Measurements from ENCODE around the gene CRK.
A peak's percentile ranks its signal among the peaks of the same experiment; 100 is the strongest.

CRK gene

GRCh38 chr17:1455797-1456599 is at the start of gene CRK:
Gene CRK, minus strand, starts transcription at chr17:1456232. Its CDS starts 115 bp downstream, at chr17:1456117.
- peak; percentile 98 for DNase-seq

DNA sequence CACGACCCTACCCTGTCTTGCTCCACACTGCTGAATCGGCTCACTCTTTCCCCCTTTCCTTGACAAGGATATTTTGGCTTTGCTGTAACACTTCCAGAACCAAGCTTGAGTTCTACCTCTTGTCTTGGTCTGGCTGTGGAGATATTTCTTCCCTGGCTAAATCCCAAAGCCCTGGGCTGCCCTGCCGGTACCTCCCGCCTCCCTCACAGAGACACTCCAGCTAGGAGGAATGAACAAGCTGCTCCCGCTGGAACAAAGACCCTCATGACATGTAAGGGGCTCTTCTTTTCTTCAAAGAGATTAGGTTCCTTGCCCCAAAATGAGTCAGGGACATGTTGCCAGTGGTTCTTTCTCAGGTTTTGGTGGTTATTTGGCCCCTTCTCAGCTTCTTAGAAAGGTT is 49.6 kb upstream of the CRK start:
- DNase-seq, result no peak

DNA sequence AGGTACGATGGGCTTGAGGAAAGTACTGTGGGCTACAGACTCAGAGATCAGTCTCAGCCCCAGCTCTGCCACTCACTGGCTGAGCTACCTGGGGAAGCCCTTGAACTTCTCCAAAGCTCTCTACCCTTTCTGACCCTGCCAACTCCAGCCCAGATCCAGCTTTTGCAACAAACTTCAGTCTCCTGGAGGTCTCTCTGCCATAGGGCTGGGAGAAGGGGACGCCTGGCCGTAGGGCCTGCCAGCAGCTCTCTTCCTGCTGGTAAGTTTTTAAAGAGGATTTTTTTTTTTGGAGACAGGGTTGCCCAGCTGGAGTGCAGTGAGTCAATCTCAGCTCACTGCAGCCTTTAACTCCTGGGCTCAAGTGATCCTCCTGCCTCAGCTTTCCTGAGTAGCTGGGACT is 48.8 kb upstream of the CRK start:
- DNase-seq, result no peak

DNA sequence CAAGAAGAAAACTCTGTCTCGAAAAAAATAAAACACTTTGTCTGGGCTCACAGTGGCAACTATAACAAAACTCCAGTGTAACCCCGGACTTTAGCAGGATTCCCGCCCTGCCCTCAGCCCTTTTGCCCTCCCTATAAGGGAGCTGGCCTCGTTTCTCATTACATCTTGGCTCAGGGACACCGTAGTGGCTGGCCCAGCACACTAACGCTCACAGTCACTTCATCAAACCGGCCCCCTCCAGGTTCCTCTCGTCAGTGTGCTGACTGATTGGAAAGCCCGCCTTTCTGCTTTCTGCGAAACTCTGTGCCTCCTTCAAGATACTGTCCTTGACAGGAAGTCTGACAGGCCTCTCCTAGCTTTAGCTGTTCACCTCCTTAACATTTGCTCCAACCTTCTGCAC is 47.7 kb upstream of the CRK start:
- no peak for DNase-seq

DNA sequence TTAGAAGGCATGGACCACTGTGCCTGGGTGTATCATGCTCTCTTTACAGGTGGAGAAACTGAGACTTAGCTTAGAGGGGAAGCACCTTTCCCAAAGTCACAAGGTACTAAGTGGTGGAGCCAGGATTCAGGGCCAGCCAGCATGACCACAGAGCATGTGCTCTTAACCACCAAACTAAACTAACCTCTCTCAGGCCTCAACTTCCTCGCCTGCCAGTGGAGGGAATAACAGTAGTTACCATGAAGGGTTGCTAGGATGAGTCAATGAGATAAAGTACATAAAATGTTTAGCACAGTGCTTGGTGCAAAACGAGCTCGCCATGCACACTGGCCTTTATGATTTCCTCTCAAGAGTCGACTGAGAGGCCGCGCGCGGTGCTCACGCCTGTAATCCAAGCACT is 42.8 kb upstream of the CRK start:
- DNase-seq, result no peak

DNA sequence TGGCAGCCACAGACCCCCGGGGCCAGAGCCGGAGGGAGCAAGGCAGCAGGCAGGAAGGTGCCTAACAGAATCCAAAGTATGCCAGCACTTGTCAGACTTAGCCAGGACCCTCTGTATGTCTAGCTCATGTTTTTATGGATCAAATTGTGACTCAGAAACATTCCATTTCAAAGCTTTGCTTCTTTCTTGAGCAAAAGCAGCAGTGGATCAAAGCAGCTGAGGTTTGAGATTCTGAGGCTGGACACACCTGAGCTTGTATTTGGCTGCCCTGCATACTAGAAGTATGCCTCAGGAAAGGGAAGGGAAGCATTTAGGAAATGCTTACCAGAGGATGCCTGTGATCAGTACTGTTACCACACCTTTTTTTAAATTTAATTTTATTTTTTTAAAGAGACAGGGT is 42.2 kb upstream of the CRK start:
- DNase-seq, result no peak

- DNase-seq, result no peak
These were observed 41.8 kb upstream of the CRK start for GRCh38 chr17:1497831-1498230.

GRCh38 chr17:1496869-1497268 is 40.8 kb upstream of the CRK start:
- no peak for DNase-seq

GRCh38 chr17:1495265-1495989 is 39.4 kb upstream of the CRK start:
- no peak for DNase-seq

- DNase-seq, result no peak
These were observed 38.8 kb upstream of the CRK start for GRCh38 chr17:1494736-1495253.

DNA sequence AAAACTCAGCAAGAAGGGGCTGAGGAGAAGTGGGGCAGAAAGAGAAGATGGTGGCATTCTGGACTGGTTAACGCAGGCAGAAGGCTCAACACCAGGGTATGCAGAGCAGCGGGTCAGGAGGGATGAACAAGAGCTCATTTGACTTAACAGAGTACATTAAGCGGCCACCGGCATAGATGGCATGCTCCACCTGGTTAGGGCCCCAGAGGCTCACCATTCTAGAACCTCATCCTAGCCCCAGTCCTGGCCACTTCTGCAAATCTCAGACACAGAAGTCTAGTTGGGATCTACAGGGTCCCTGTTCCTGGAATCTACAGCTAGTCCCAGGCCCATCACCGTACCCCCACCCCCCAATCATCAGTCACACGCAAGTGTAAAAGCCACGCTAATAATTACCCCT is 38.2 kb upstream of the CRK start:
- DNase-seq, result no peak

DNA sequence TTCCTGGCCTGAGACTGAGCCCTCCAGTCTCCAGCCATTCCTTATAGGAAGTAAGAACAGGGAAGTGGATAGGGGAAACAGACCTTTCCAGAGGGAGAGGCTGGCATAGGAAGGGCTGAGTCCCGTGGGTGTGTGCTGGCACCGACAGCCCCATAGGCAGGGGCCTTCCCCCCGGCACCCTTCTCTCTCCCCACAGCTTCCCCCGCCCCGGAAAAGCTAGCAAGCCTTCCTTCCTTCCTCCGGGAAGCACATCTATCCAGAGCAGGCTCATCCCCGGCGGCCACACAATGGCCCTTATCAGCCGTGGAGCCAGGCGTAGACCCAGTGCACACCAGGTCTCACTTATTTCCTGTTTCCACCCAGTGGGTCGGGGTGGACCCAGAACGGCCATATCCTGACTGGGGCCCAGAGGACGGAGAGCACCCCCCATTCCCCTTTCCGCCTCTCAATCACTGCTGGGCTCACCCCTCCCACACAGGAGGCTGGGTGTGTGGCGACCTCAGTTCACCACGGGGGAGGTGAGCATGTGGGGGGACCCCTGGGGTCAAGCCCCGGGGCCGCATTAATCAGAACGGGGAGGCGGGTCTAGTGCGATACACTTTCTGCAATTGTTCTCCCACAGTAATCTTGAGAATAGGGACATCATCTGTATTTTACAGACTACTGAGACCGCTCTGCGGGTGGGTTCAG is 37.4 kb upstream of the CRK start:
- DNase-seq, result no peak

DNA sequence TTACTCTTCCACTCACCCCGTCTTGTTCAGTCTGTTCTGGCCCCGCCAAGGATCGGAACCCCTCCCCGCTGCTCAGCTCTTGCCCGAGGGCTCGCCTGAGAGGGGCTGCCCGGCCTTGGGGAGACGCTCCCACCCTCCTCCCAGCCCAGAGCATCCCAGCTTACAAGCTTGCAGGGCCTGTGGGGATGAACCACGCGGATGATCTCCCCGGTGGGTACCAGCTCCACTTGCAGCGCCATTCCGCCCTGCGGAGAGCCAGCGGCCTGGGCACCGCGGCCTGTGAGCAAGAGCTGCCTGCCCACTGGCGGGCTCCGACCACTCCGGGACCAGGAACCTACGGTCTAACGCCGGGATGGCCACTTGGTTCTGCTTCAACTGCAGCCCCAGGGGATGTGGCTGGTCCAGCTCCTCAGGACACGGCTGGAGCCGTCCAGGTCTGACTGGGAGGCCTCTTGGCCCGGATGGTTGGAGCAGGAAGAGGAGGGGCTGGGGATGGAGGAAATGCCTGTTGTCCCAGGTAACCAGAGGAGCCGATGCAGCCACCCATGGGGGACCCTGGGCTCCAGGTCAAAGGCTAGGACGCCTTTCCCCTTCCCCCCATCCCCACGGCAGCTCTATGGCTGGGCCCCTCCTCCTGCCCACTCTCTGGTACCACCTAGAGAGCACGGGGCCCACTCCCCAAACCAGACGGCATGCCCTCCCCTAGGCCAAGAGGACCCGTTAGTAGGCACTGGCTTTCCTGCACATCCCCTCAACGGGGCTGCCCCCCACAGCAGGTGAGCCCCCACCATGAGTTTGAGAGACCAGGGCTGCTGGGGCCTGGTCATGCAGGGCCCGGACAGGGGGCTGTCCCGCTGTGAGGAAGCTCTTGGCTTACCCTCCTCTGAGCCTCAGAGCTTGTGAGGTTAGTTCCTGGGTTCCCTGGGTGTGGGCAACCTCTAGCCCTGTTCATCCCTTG is 36.5 kb upstream of the CRK start, which contains the start of gene MYO1C:
Gene MYO1C (minus strand): TSS at position 438 of the 958 bp plus-strand sequence. CDS start 199 bp downstream, at position 239.
- DNase-seq, result no peak

- peak; percentile 50 for DNase-seq
These were observed 35.6 kb upstream of the CRK start for GRCh38 chr17:1491443-1492248.

DNA sequence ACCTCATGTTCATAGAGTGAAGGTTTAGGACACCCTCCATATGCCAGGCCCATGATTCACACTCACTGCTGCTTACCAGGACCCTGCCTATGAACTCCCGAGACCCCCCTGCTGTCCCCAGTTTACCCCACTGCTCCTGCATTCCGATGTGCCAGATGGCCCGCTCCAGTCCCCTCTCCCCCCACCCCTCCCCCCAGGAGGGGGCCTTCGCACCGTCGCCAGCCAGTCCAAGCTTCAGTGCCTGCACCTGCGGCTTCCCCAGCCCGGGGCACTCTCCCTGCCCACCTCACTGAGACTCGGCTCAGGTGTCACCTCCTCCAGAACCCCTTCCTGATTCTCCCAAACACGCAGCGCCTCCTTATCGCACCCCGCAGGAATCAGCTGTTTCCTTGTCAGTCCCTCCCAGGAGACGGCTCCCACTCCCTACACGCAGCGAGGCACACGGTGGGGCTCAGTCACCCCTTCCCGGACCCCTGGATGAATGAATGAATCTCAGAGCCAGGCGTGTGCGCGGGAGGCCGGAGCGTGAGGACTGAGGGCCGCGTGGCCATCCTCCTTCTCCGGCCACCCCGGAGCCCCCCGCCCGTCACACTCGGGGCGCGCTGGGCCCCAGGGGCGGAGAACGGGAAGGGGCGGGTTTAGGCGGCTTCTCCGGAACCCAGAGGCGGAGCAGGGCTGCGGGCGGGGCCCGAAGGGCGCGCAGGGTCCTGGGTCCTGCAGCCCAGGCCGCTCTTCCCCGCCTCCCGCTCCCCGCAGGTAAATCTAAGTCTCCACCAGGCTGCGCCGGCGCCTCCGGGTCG is 34.8 kb upstream of the CRK start:
- peak; percentile 68 for DNase-seq

- DNase-seq, result no peak
These were observed 32.8 kb upstream of the CRK start for GRCh38 chr17:1488826-1489270.

DNA sequence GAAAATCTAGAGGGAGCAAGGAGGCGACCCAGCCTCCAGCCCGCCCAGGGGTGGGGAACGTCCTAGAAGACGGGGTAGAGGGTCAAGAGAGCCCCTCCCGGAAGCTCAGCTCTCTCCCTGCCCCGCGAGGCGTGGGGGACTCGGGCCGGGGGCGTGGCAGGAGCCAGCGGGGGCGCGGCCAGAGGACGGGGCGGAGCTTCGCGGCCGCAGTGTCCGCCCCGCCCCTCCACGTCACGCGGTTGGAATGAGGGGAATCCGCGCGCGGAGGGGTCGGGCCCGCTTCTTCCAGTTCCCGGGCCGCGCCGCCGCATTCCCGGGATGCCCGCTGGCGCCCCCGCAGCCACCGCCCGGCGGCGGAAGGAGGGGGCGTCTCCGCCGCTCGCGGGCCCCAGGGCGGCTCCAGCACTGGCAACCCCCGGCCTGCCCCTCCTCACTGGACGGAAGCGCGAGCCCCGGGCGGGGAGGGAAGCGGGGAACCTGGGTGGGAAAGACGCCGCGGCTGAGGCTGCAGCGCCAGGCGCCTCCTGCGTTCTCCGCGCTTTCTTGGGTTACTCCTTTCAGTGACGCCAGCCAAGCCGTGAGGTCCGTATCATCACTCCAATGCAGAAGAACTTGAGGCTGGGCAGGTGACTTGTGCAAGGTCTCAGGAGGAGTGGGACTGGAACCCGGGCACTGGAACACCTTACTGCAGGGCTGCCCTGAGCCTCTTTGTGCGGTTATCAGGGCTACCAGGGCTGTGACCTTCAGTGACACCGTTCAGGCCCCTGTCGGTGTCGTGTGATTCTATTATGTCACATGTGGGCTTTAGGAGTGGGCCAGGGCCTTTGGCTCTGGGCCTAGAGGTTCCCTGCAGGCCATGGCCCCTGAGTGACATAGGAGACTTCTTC is 32.1 kb upstream of the CRK start:
- DNase-seq, result peak; percentile 76

DNA sequence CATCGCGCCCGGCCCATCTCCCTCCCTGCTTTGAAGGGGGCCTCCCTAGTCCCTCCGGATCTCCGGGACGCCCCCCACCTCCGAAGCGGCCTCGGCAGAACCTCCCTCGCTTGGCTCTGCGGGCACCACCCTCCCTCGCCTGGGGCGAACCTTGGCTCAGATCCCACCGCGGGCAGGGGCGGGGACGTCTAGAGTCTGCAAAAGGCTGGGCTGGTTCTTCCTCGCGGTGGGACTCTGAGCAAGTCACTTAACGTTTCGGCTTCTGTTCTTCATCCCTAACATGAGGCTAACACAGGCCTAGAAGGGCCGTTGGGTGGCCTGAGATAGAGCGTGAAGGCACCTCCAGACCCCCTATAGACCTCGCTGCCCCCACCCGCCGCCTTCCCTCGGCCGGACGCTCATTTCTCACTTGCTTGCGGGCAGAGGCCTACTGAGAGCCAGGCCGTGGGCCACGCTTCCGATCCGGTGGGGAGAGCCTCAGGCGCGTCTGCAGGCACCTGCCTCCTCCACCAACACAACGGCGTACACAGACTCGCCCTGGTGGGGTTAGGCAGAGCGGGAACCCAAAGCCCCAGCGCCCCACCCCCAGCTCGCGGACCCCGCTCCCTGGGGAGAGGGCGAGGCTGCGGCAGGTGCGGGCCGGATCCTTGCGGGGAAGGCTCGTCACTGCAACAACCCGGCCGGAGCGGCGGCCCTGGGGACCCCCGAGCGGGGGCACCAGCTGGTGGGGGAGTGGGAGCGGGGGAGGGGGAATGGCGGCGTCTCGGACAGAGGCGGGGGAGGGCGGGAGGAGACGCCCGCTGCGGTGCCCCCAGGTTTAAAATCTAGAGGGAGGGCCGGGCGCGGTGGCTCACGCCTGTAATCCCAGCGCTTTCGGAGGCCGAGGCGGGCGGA is 31.0 kb upstream of the CRK start:
- DNase-seq, result peak; percentile 78

All from CD4-positive, alpha-beta T cell treated with Interleukin-10 for 1 hour (primary cell).